ENCODE data around the gene TSR1.

TSR1 gene

DNA sequence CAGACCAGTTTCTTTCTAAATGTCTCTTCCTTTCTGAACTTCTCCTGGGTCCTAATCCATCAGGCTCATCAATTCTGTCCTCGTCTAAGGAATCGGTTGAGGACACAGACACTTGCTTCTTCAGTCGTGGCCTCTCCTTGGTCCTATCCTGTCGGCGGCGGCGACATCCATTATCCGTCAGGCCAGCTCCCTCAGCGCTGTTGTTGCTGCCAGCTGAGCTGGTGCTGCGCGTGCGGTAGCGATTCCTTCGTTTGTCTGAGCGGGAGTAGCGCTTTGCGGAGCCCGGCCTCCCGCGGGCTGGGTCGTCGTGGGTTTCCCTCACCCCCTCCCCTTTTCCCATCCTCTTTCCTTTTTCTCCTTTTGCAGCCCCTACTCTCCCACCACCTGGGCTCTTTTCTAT, 36.5 kb downstream of the TSR1 start:
- TF ChIP-seq SPI1 (IDR thresholded peaks at IDR 0.05; ENCODE audit: borderline replicate concordance, low read depth) (no peak), GABPA (IDR thresholded peaks at IDR 0.05; ENCODE audit: low read depth) (no peak)
- Histone ChIP-seq H3K4me3 (replicated peaks; ENCODE audit: insufficient read depth, low read length) (no peak overlapping the region), H3K27ac (replicated peaks) (no peak overlapping the region), H3K27me3 (ENCODE audit: insufficient read depth, poor library complexity, severe bottlenecking) (no peaks in the 10 kb centered on the region)
- no peak for DNase-seq (ENCODE audit: low read depth in 1 of 2, low spot score in 1 of 2)

DNA sequence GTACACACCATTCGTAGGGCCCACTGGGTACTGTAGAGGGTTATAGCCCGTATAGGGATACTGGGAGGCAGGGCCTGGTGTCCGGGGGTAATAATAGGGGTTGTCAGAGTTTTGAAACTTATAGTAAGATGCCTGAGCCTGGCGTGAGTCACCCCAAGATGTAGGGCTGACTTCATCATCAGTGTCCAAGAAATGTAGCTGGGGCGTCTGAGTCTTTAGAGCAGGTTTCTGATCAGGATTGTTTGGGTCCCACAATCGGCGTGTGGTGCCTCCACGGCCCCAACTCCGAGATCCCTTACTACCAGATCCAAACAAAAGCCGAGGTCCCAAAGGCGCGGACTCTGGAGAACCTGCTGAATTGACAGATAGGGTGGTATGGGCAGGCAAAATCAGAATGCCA, 37.1 kb downstream of the TSR1 start:
- Histone ChIP-seq H3K4me3 (replicated peaks; ENCODE audit: insufficient read depth, low read length) (no peak overlapping the region), H3K27me3 (ENCODE audit: insufficient read depth, poor library complexity, severe bottlenecking) (no peaks in the 10 kb centered on the region), H3K27ac (replicated peaks) (no peak overlapping the region)
- TF ChIP-seq, protein P1, sequence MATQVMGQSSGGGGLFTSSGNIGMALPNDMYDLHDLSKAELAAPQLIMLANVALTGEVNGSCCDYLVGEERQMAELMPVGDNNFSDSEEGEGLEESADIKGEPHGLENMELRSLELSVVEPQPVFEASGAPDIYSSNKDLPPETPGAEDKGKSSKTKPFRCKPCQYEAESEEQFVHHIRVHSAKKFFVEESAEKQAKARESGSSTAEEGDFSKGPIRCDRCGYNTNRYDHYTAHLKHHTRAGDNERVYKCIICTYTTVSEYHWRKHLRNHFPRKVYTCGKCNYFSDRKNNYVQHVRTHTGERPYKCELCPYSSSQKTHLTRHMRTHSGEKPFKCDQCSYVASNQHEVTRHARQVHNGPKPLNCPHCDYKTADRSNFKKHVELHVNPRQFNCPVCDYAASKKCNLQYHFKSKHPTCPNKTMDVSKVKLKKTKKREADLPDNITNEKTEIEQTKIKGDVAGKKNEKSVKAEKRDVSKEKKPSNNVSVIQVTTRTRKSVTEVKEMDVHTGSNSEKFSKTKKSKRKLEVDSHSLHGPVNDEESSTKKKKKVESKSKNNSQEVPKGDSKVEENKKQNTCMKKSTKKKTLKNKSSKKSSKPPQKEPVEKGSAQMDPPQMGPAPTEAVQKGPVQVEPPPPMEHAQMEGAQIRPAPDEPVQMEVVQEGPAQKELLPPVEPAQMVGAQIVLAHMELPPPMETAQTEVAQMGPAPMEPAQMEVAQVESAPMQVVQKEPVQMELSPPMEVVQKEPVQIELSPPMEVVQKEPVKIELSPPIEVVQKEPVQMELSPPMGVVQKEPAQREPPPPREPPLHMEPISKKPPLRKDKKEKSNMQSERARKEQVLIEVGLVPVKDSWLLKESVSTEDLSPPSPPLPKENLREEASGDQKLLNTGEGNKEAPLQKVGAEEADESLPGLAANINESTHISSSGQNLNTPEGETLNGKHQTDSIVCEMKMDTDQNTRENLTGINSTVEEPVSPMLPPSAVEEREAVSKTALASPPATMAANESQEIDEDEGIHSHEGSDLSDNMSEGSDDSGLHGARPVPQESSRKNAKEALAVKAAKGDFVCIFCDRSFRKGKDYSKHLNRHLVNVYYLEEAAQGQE (IDR thresholded peaks at IDR 0.05; ENCODE audit: insufficient replicate concordance, low read depth): no peak
- TF ChIP-seq GABPA (IDR thresholded peaks at IDR 0.05; ENCODE audit: low read depth): no peak
- no peak for TF ChIP-seq POLR2AphosphoS5 (IDR thresholded peaks at IDR 0.05; ENCODE audit: low read depth)
- TF ChIP-seq SPI1 (IDR thresholded peaks at IDR 0.05; ENCODE audit: borderline replicate concordance, low read depth): no peak
- TF ChIP-seq, protein P2, sequence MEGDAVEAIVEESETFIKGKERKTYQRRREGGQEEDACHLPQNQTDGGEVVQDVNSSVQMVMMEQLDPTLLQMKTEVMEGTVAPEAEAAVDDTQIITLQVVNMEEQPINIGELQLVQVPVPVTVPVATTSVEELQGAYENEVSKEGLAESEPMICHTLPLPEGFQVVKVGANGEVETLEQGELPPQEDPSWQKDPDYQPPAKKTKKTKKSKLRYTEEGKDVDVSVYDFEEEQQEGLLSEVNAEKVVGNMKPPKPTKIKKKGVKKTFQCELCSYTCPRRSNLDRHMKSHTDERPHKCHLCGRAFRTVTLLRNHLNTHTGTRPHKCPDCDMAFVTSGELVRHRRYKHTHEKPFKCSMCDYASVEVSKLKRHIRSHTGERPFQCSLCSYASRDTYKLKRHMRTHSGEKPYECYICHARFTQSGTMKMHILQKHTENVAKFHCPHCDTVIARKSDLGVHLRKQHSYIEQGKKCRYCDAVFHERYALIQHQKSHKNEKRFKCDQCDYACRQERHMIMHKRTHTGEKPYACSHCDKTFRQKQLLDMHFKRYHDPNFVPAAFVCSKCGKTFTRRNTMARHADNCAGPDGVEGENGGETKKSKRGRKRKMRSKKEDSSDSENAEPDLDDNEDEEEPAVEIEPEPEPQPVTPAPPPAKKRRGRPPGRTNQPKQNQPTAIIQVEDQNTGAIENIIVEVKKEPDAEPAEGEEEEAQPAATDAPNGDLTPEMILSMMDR (IDR thresholded peaks at IDR 0.05; ENCODE audit: insufficient read depth, low read length): no peak
- DNase-seq (ENCODE audit: low read depth in 1 of 2, low spot score in 1 of 2): no peak

DNA sequence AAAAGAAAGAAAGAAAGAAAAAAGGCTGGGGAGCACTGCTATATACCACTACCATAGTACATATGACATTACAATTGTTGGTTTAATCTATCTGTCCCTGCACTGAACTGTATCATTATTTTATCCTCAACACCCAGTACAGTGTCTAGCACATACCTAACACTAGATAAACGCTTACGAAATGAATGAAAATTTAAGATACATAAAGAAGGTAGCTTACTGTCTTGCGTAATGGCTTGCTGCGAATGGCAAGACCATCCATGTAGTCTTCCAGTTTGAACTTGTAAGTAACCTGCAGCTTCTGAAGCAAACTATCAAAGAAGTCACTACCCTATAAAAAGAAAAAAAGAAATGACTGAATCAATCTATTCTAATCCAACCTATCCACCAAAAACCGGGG, 39.2 kb downstream of the TSR1 start:
- H3K27ac ChIP-seq (replicated peaks): no peak overlapping the region
- H3K27me3 ChIP-seq (ENCODE audit: insufficient read depth, poor library complexity, severe bottlenecking): no peaks in the 10 kb centered on the region
- TF ChIP-seq, protein P2 (IDR thresholded peaks at IDR 0.05; ENCODE audit: insufficient read depth, low read length): no peak
- TF ChIP-seq SPI1 (IDR thresholded peaks at IDR 0.05; ENCODE audit: borderline replicate concordance, low read depth) (no peak), POLR2AphosphoS5 (IDR thresholded peaks at IDR 0.05; ENCODE audit: low read depth) (no peak), GABPA (IDR thresholded peaks at IDR 0.05; ENCODE audit: low read depth) (no peak)
- TF ChIP-seq, protein P1 (IDR thresholded peaks at IDR 0.05; ENCODE audit: insufficient replicate concordance, low read depth): no peak
- no peak overlapping the region for H3K4me3 ChIP-seq (replicated peaks; ENCODE audit: insufficient read depth, low read length)
- DNase-seq (ENCODE audit: low read depth in 1 of 2, low spot score in 1 of 2): no peak

DNA sequence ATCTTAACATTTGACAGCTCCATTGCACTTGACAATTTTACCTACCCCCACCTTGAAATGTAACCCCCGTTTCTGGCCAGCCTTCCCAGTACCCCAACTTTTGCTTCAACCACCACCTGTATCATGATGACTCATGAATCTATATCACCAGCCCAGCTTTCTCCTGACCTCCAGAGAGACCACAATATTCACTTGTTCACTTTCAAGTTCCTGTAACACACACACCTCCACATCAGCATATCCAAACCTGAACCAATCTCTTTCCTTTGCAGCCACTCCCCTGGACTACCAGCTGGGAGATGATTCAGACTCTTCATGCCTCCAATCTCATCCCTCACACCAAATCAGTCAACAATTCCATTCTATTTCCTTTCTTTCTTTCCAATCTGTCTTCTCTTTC, 40.7 kb downstream of the TSR1 start:
- DNase-seq (ENCODE audit: low read depth in 1 of 2, low spot score in 1 of 2): no peak
- TF ChIP-seq POLR2AphosphoS5 (IDR thresholded peaks at IDR 0.05; ENCODE audit: low read depth): no peak
- no peak for TF ChIP-seq GABPA (IDR thresholded peaks at IDR 0.05; ENCODE audit: low read depth)
- TF ChIP-seq, protein P1 (IDR thresholded peaks at IDR 0.05; ENCODE audit: insufficient replicate concordance, low read depth): no peak
- no peak for TF ChIP-seq SPI1 (IDR thresholded peaks at IDR 0.05; ENCODE audit: borderline replicate concordance, low read depth)
- TF ChIP-seq, protein P2 (IDR thresholded peaks at IDR 0.05; ENCODE audit: insufficient read depth, low read length): no peak
- Histone ChIP-seq H3K27ac (replicated peaks) (no peak overlapping the region), H3K27me3 (ENCODE audit: insufficient read depth, poor library complexity, severe bottlenecking) (no peaks in the 10 kb centered on the region), H3K4me3 (replicated peaks; ENCODE audit: insufficient read depth, low read length) (no peak overlapping the region)

Measured in HL-60 (cell line).